GM12874 (cell line): Measurements from ENCODE around the gene TK1.

ENCODE experiments used
- TF ChIP-seq, protein P1 (sequence below): IDR thresholded peaks from 2 replicates; pipeline ENCODE4 v1.5.1; 2011; ENCODE audit warnings: low read depth, mild to moderate bottlenecking, control low read depth, low read length, moderate library complexity; ENCODE audit not compliant: insufficient read depth

Gene TK1

DNA sequence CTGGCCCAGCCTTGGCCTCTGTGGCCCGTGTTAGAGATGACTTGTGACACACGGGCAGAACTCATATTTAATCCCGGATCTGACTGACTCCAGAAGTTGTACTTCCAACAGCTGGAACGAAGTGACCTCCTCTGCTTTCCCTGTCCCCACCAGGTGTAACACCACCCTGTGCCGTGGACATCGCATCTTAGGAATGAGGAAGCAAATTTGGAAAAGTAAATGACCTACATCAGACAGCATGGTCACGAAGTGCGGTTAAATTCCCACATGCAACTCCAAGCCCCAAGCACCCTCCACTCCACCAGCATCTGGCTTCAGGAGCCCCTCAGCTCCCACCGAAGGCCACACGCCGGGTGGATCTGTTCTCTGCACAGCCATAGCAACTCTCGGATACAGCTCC is 2.9 kb downstream of the TK1 start:
- TF ChIP-seq, protein P1, sequence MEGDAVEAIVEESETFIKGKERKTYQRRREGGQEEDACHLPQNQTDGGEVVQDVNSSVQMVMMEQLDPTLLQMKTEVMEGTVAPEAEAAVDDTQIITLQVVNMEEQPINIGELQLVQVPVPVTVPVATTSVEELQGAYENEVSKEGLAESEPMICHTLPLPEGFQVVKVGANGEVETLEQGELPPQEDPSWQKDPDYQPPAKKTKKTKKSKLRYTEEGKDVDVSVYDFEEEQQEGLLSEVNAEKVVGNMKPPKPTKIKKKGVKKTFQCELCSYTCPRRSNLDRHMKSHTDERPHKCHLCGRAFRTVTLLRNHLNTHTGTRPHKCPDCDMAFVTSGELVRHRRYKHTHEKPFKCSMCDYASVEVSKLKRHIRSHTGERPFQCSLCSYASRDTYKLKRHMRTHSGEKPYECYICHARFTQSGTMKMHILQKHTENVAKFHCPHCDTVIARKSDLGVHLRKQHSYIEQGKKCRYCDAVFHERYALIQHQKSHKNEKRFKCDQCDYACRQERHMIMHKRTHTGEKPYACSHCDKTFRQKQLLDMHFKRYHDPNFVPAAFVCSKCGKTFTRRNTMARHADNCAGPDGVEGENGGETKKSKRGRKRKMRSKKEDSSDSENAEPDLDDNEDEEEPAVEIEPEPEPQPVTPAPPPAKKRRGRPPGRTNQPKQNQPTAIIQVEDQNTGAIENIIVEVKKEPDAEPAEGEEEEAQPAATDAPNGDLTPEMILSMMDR = no peak

DNA sequence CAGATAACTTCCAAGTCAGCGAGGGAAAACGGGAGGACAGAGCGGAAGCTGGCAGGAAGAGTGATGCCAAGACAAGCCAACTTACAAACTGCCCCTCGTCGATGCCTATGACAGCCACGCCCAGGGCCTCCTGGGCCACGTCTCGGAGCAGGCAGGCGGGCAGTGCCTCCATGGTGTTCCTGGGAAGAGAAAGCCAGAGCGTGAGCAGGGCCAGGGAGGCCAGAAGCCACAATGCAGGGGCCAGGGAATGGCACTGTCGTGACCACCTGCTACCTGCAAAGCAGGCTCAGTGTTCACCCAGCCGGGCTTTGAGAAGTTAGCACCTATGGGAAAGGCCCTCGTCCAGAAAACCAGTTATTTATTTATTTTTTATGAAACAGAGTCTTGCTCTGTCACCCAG is 4.3 kb downstream of the TK1 start:
- TF ChIP-seq, protein P1 = no peak

DNA sequence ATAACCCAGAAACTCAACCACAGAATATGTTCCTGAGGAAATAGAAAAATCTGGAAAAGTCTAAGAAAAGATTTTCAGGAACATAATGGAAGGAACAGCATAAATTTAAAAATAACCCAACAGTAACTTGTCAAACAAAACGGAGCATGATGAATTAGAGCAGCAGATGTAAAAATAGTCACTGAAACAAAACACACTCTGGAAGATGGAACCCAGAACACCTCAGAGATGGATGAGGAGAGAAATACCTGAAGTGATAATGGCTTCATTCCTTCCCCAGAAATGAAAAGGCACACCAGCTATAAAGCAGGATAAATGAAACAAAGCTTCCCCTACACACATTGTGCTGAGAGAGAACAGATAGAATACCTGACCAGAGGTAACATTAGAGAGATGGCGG is 6.3 kb downstream of the TK1 start:
- TF ChIP-seq, protein P1 = no peak

DNA sequence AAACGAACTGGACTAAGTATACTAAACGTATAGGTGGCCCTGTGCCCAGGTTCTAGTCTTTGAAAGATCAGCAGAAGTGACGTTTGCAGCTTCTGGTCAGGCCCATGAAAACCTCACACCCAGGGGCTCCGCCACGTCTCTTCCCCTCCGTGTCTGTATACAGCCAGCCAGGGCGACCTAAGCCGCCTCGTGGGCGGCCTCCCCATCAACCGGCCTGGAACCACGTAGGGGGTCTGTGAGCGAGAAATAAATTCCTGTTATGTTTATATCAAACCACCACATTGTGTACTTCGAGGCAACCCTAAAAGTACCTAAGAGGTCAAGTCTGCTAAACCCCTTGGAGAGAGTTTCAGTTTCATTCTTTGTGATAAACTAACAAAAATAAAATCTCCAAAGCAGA is 6.8 kb downstream of the TK1 start:
- TF ChIP-seq, protein P1 = no peak

DNA sequence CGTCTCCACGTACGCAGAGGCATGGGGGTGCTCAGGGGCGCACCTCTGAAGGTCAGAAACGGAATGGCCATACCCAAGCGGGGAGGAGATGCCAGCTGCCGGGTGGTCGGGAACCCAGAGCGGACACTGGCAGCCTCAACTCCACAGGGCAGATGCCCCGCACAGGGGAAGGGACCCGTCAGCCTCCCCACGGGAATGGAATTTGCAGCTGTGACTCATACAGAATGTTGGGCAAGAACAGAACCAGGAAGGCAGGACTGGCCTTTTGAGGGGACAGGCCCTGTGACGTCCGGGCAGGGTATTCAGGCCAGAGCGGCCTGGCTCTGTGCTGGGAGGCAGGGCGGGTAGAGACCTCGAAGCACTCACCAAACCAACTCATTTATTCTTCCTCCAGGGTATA is 7.5 kb downstream of the TK1 start:
- TF ChIP-seq, protein P1 = no peak

DNA sequence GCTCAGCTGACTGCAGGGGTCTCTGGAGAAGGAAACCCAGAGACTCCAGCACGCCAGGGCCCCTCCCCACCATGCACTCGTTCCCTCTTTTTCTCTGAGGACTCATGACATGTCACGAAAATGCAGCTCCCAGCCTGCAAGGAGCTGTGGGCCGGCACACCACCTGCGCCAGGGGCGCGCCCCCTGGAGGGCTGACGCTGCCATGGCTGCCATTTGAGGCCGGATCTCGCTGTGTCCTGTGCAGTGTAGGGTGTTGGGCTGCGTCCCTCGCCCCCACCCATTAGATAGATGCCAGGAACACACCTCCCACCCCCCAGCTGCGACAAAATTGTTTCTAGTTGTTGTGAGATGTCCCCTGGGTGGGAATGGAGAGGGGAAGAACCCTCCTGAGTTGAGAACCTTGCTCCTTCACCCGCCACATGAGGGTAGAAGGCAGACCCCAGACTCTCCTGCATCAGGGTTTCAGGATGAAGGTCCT is 10.3 kb downstream of the TK1 start:
- TF ChIP-seq, protein P1 = peak; percentile 99

DNA sequence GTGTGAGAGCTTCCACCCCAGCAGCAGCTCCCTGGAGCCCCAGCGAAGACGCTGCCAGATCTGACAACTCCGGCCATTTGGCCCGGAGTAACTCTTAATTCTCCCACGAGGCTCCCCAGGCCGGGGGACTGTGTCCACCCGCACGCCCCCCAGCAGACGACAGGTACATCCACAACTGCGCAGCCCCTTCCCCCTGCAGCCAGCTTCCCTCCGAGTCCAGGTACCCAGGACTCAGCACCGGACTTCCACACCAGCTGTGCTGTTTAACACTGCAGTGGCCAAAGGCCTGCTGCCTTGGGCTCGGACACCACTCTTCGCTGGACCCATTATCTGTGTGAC is 11.2 kb downstream of the TK1 start:
- TF ChIP-seq, protein P1 = no peak
